LNCAP (cell line): Measurements from ENCODE around the gene IL18.

Source experiments
- CTCF ChIP-seq: fragments of 450-650 bp; IDR thresholded peaks from 2 replicates; pipeline ENCODE4 v1.5.1; 2017; ENCODE audit warnings: mild to moderate bottlenecking

Gene IL18

GRCh38 chr11:112163875-112164685 is at the start of gene IL18:
TSS of gene IL18 (minus strand) at chr11:112164094. CDS start at chr11:112155053, 9,041 bp downstream.
- no peak for TF ChIP-seq CTCF

GRCh38 chr11:112212710-112213109 is 48.8 kb upstream of the IL18 start:
- no peak for TF ChIP-seq CTCF

- TF ChIP-seq CTCF, result no peak
Measured at GRCh38 chr11:112212290-112212689, 48.4 kb upstream of the IL18 start.

DNA sequence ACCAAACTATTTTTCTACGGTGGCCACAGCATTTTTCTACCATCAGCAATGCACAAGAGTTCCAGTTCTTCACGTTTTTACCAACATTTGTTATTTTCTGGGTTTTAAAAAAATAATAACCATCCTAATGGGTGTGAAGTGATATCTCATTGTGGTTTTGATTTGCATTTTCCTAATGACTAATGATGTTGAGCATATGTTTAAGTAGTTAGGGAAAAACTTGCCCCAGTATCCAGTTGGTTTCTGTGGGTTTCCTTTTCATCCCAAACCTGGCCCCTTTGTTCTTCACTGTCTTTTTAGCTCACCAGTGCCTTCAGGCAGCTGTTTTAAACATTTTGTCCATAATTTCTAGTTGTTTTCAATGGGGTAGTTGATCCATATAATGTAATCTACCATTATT is 47.6 kb upstream of the IL18 start:
- TF ChIP-seq CTCF, result no peak

GRCh38 chr11:112210890-112211289 is 47.0 kb upstream of the IL18 start:
- TF ChIP-seq CTCF, result no peak

DNA sequence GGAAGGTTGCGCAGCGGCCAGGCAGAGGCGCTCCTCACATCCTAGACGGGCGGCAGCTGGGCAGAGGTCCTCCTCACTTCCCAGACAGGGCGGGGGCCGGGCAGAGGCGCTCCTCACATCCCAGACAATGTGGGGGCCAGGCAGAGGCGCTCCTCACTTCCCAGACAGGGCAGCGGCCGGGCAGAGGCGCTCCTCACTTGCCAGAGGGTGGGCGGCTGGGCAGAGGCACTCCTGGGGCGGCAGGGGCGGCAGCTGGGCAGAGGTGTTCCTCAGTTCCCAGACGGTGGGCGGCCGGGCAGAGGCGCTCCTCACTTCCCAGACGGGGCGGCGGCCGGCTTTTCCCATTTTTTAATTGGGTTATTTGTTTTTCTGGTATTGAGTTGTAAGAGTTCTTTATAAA is 42.2 kb upstream of the IL18 start:
- TF ChIP-seq CTCF, result no peak

DNA sequence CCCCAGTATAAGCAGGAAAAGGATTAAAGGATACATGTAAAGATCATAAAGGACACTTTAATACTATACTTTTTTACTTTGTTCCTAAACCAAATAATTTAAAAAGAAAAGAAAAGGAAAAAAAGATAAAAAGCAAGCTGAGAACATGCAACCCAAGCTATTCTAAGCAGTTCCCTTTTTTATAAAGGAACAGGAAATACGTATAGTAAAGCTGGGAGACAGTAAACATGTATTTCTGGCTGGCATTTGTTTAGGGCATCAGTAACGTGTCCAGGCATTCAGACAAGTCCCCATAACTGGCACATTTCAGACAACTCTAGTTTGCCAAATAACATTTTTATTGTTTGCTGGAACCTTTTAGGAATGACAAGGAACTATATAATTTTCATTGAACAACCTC is 36.4 kb upstream of the IL18 start:
- TF ChIP-seq CTCF, result no peak
